GM19328 (cell line): ENCODE data around the gene CD96.
"Not testable (repeated sequence)": the region's sequence is repeated elsewhere in the genome, so short reads cannot be mapped to it uniquely, and the experiment has no call there.

Source experiments
- ATAC-seq: cut with Tn5 transposase; IDR thresholded peaks from one replicate; pipeline ENCODE4 v1.9.1; 2021; ENCODE audit warnings: mild to moderate bottlenecking, moderate library complexity; ENCODE audit not compliant: unreplicated experiment

CD96 gene

DNA sequence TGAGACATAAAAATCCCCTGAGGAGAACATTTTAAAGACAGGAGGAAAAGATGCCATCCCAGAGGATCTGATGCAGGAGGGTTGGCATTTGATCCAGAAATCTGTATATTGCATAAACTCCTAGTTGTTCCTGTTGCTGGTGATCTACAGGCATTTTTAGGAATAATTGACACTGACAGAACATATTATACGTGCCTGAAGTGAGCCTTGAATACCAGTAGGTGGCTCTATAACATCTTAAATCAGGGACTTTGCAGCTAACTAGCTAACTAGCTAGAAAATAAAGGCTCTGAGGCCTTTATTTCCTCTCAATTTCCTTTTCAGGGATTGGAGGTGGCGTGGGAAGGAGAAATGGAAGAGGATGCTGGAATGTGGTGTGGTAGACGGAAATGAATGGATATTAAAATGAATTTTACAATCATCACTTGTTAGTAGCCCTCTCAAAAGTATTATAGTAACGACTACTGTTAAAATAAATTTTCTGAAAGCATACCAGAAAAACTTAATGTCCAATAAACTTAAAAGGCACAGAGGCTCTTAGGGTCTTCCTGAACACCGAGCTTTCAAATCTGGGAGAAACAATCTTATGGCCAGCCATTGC lies 127.0 kb downstream of the CD96 start:
- ATAC-seq: peak; percentile 41

- ATAC-seq: no peak
These were observed 128.1 kb downstream of the CD96 start for GRCh38 chr3:111669926-111670630.

GRCh38 chr3:111672461-111672860 lies 130.5 kb downstream of the CD96 start:
- not testable (repeated sequence) for ATAC-seq

- ATAC-seq: no peak
These were observed 133.8 kb downstream of the CD96 start for GRCh38 chr3:111675846-111676210.

- ATAC-seq: no peak
These were observed 134.4 kb downstream of the CD96 start for GRCh38 chr3:111676211-111677006.

DNA sequence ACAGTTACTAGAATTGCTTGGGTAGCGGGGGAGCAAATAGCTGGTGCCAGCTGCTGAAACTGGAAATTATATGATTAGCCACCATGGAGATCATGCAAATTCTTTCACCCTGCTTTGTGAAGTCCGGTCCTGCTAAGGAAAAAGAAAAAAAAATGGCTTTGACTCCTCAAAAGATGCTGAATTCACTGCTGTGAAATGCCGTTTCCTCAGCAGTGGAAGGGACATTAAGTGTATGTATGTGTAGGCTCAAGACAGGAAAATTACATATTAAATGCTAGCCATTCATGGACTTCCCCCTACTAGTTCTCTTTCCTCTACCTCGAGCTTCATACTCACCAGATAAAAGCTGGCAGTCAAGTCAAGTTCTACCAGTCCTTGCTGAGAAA lies 135.0 kb downstream of the CD96 start:
- ATAC-seq: no peak

DNA sequence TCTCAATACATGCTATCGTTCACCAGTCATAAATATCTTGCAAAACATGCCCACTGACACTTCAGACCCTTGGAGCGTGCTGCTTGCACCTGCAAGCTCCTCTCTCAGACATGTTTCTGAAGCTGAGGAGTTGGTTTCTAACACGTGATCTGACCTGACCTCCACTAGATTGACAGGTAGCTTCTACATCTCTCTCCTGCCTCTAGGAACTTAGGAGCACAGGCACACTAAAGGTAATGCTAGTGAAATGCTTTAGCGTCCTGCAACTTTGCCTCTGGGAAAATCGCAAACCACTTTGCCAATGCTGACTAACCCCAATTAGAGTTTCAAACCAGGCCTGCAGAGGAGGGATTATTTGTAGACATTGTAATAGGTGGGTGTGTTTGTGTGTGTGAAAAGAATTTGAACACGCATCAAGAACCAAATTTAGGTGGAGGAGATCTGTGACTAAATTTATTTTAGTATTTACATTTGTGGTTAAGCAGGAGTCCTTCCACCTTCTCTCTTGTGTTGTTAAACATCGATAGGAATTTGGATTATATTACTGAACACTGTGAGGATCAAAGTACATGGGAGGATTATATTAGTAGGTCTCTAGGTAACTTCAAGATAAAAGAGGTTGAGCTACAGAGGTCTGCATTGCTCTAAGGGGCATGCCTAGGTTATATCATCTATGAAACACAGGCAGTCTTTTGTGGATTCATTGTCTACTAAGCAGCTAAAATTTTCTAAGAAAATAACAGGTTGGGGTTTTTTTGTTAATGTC lies 139.8 kb downstream of the CD96 start:
- ATAC-seq: no peak

- ATAC-seq: no peak
These were observed 142.6 kb downstream of the CD96 start for GRCh38 chr3:111684640-111685039.

- ATAC-seq: no peak
These were observed 146.3 kb downstream of the CD96 start for GRCh38 chr3:111688190-111688800.

DNA sequence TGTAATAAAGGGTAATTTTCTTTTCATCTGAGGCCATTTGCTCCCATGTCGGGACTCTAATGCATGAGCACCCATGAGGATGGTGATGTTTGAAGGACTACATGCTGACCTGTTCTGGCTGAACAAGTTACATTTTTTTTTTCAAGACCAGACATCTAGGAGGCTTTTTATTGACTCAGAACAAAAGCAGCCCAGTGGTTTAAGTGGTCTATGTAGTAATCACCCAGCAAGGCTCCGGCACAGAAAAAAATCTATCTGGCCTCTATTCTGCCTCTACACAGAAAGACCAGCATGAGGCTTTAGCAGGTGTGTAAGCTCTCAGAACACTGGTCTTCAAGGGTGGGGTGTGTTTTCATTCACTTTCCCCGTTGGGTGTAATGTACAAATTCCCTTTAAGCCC lies 148.2 kb downstream of the CD96 start:
- peak; percentile 79 for ATAC-seq

- no peak for ATAC-seq
These were observed 149.4 kb downstream of the CD96 start for GRCh38 chr3:111691293-111691909.

DNA sequence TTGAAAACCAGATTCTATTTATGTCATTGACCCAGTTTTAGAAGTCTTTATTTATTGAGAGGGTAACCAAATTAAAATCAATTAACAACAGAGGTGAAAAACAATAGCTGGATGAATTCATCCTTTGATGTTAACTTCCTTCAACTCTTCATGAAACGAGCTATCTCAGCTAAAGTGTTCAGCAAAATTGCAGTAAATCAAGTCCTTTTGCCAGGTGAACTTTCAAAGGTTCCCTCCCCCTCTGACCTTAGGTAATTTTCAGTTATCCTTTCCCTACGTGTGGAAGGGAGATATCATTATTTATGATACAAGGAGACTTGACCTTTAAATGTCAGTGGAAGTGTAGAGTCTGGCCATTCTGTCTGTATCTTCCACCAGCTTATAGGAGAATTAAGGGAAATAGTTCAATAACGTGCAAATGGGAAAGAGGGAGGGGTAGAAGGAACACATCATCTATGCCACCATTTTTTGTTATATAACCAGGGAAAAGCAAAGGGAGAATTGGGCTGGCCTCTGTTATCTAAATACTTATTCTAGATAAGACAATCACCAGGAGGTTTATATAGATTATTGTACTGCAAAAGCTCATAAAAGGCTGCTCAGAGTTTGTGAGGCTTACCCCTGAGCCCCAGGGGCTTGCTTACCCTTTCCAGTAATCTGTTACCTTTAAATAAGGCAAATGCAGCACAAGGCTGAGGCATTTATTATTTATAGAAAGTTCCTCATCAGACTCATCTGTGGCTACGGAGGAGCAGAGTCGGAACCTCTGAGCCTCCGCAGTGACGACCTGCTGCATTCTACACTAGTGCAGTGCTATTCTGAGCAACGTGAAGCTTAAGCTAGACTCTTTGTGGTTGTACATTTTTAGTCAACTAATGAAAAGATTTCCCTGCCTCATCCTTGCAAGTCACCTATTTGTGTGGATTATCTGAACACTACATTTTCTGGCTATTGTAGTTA lies 150.9 kb downstream of the CD96 start:
- no peak for ATAC-seq

GRCh38 chr3:111694471-111694870 lies 152.5 kb downstream of the CD96 start:
- no peak for ATAC-seq

DNA sequence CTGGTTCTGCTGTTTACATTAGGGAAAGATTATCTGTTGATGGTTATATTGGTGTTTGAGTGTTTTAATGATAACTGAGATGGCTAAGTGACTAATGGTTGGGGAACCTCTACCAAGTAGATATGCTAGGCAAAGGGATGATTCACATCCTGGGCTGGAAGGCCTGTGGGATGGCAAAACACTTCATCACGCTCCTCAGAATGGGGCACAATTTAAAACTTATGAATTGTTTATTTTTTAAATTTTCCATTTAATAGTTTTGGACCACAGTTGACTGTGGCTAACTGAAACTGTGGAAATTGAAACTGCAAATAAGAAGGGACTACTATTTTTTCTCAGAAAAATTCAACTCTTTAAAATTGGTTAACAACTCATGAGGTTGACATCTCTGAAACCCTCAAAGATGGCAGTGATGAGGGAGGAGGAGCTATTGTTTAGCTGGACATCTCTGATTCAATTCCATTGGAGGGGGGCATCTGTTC lies 153.7 kb downstream of the CD96 start:
- ATAC-seq: no peak

- ATAC-seq: no peak
These were observed 158.1 kb downstream of the CD96 start for GRCh38 chr3:111700054-111700453.

- no peak for ATAC-seq
These were observed 159.4 kb downstream of the CD96 start for GRCh38 chr3:111701292-111701906.
